HEK293 (cell line): ENCODE measurements around the gene CAB39.

ENCODE experiments used
- CTCF ChIA-PET: fragments of 350-600 bp; formaldehyde crosslinking; extraction: SDS; loops from one replicate; lab custom pipeline; 2021; ENCODE audit warnings: antibody characterized with exemption; lab: Yijun Ruan, JAX
- POLR2A ChIA-PET: fragments of 300-600 bp; formaldehyde crosslinking; extraction: SDS; loops from one replicate; lab custom pipeline; 2020; ENCODE audit warnings: antibody characterized with exemption, inconsistent platforms; lab: Yijun Ruan, JAX
- H3K27ac ChIP-seq: fragments of 200-500 bp; sonication (Bioruptor generic); 2 replicates; pipeline ENCODE4 v1.5.1; 2014; ENCODE audit warnings: low read depth, low read length, control low read depth, inconsistent platforms; ENCODE audit errors: extremely low read depth
- H3K36me3 ChIP-seq, 2 experiments: fragments of 200-500 bp in 1 of 2; sonication (Bioruptor generic) in 1 of 2; 1 replicate in 1 of 2; 2 replicates in 1 of 2; pipeline ENCODE4 v1.5.1; 2014 to 2017; ENCODE audit warnings: inconsistent platforms in 2 of 2, low read length in 2 of 2; ENCODE audit not compliant: control insufficient read depth in 2 of 2, insufficient read depth in 1 of 2
- H3K4me1 ChIP-seq: fragments of 200-500 bp; sonication (Bioruptor generic); 2 replicates; pipeline ENCODE4 v1.5.1; 2014; ENCODE audit warnings: mild to moderate bottlenecking, low read length, inconsistent platforms; ENCODE audit not compliant: control insufficient read depth, insufficient read depth
- H3K4me3 ChIP-seq: 2 replicates; pipeline ENCODE4 v1.5.1; 2011; ENCODE audit warnings: low read depth, mild to moderate bottlenecking, control low read depth, low read length, moderate library complexity
- H3K9me3 ChIP-seq: fragments of 200-500 bp; sonication (Bioruptor generic); 2 replicates; pipeline ENCODE4 v1.5.1; 2014; ENCODE audit warnings: low read depth, low read length, inconsistent platforms; ENCODE audit not compliant: control insufficient read depth, insufficient read depth
- ZNF138 ChIP-seq: fragments of 450-650 bp; formaldehyde crosslinking; IDR thresholded peaks from 2 replicates; pipeline ENCODE4 v1.5.1; 2016; ENCODE audit warnings: missing biosample characterization, missing genetic modification characterization, borderline replicate concordance
- ZNF155 ChIP-seq: fragments of 450-650 bp; formaldehyde crosslinking; IDR thresholded peaks from 2 replicates; pipeline ENCODE4 v1.5.1; 2016; ENCODE audit warnings: missing biosample characterization, missing genetic modification characterization
- ZNF184 ChIP-seq: fragments of 450-650 bp; IDR thresholded peaks from 2 replicates; pipeline ENCODE4 v1.5.1; 2018; ENCODE audit warnings: missing biosample characterization, mild to moderate bottlenecking, missing genetic modification characterization
- ZNF24 ChIP-seq: fragments of 450-650 bp; formaldehyde crosslinking; IDR thresholded peaks from 2 replicates; pipeline ENCODE4 v1.5.1; 2016; ENCODE audit warnings: missing biosample characterization, missing genetic modification characterization
- ZNF324 ChIP-seq: fragments of 450-650 bp; formaldehyde crosslinking; IDR thresholded peaks from 2 replicates; pipeline ENCODE4 v1.5.1; 2016; ENCODE audit warnings: missing biosample characterization, missing genetic modification characterization
- ZNF341 ChIP-seq: fragments of 450-650 bp; formaldehyde crosslinking; IDR thresholded peaks from 2 replicates; pipeline ENCODE4; 2016; ENCODE audit warnings: low read depth, missing biosample characterization, missing genetic modification characterization
- ZNF362 ChIP-seq: fragments of 450-650 bp; formaldehyde crosslinking; IDR thresholded peaks from 2 replicates; pipeline ENCODE4 v1.5.1; 2016; ENCODE audit warnings: missing biosample characterization, missing genetic modification characterization
- ZNF398 ChIP-seq: fragments of 450-650 bp; formaldehyde crosslinking; IDR thresholded peaks from 2 replicates; pipeline ENCODE4 v1.5.1; 2017; ENCODE audit warnings: missing biosample characterization, missing genetic modification characterization
- ZNF488 ChIP-seq: fragments of 450-650 bp; formaldehyde crosslinking; IDR thresholded peaks from 2 replicates; pipeline ENCODE4 v1.5.1; 2016; ENCODE audit warnings: missing biosample characterization, missing genetic modification characterization
- ZNF645 ChIP-seq: fragments of 450-650 bp; formaldehyde crosslinking; IDR thresholded peaks from 2 replicates; pipeline ENCODE4; 2016; ENCODE audit warnings: missing biosample characterization, missing genetic modification characterization
- ZNF777 ChIP-seq: fragments of 450-650 bp; formaldehyde crosslinking; IDR thresholded peaks from 2 replicates; pipeline ENCODE4 v1.5.1; 2017; ENCODE audit warnings: missing biosample characterization, missing genetic modification characterization, borderline replicate concordance
- ZSCAN23 ChIP-seq: fragments of 450-650 bp; formaldehyde crosslinking; IDR thresholded peaks from 2 replicates; pipeline ENCODE4 v1.5.1; 2016; ENCODE audit warnings: missing biosample characterization, missing genetic modification characterization

CAB39 gene

GRCh38 chr2:230778350-230779063 is 65.9 kb downstream of the CAB39 start:
- Histone ChIP-seq H3K36me3 (peaks cover 4 to 8% of the 10 kb centered on the region in 2 experiments; a peak in 2 of 3 replicates), H3K9me3 (no peaks in the 10 kb centered on the region)
- CTCF ChIA-PET: interaction anchor here (0.7 to 1.7 kb wide), 2 partner anchors 15 to 20 kb away, joined by 4 to 7 read pairs; no protein-coding TSS in a partner anchor
- TF ChIP-seq ZNF341 (no peak), ZSCAN23 (tag by site-specific recombination) (no peak), ZNF362 (tag by site-specific recombination) (no peak), ZNF138 (no peak), ZNF184 (tag by site-specific recombination) (no peak), ZNF398 (tag by site-specific recombination) (no peak), ZNF777 (tag by site-specific recombination) (no peak), ZNF324 (tag by site-specific recombination) (no peak)
- TF ChIP-seq, all 188 proteins: peak for 0
- Histone ChIP-seq H3K4me1 (no peaks in the 10 kb centered on the region), H3K27ac (no peak overlapping the region), H3K4me3 (no peak overlapping the region)
- POLR2A ChIA-PET: no interaction called here

- POLR2A ChIA-PET: no interaction called here
These were observed 66.5 kb downstream of the CAB39 start for GRCh38 chr2:230779126-230779525.

GRCh38 chr2:230779607-230780006 is 67.0 kb downstream of the CAB39 start:
- ChIA-PET POLR2A (no interaction called here), CTCF (interaction anchor here (3.0 kb wide), 1 partner anchor 19 kb away, joined by 8 read pairs; no protein-coding TSS in a partner anchor)
- Histone ChIP-seq H3K4me1 (no peaks in the 10 kb centered on the region), H3K9me3 (no peaks in the 10 kb centered on the region), H3K36me3 (peaks cover 5 to 18% of the 10 kb centered on the region in 2 experiments; a peak in 2 of 3 replicates), H3K27ac (no peak overlapping the region), H3K4me3 (no peak overlapping the region)
- TF ChIP-seq ZNF155 (tag by site-specific recombination) (no peak), ZNF184 (tag by site-specific recombination) (no peak)

More at GRCh38 chr2:230779126-230779525, 66.5 kb downstream of the CAB39 start:
- no peak for TF ChIP-seq ZNF24 (tag by site-specific recombination)
- TF ChIP-seq ZNF488 (tag by site-specific recombination): no peak
- no peak for TF ChIP-seq ZNF645 (tag by site-specific recombination)
- TF ChIP-seq, all 188 proteins: peak for 0
- H3K9me3 ChIP-seq: no peaks in the 10 kb centered on the region
- H3K27ac ChIP-seq: no peak overlapping the region
- no peak overlapping the region for H3K4me3 ChIP-seq
- peaks cover 5 to 15% of the 10 kb centered on the region in 2 experiments; a peak in 2 of 3 replicates for H3K36me3 ChIP-seq
- CTCF ChIA-PET: interaction anchor here (3.0 kb wide), 1 partner anchor 19 kb away, joined by 8 read pairs; no protein-coding TSS in a partner anchor
- no peaks in the 10 kb centered on the region for H3K4me1 ChIP-seq
